Natural killer cell (primary cell): ENCODE results near the gene VSX1. TPM values are rescaled to one million over a fixed set of nuclear protein-coding genes. Genes with fewer than 3 reads are reported as not detected.

ENCODE experiments used
- ATAC-seq, 3 donors: fragments of 150-1000 bp in 2 of 3; fragments of 200-7000 bp in 1 of 3; cut with Tn5 transposase; 1 replicate in 1 of 3; 2 replicates in 2 of 3; pipeline ENCODE4 v1.10.0; 2021; ENCODE audit warnings: mild to moderate bottlenecking in 2 of 3, moderate library complexity in 2 of 3
- DNase-seq, 2 donors: peaks; one replicate each; pipeline versions ENCODE4 v3.0.0 to v3.0.0-alpha.2; 2013 to 2021; ENCODE audit warnings: mixed read lengths in 1 of 2
- H3K27ac ChIP-seq: one replicate; pipeline ENCODE4 v1.5.1; 2013; ENCODE audit warnings: mild to moderate bottlenecking, low read length
- H3K27me3 ChIP-seq: one replicate; pipeline ENCODE4 v1.6.1; 2013; ENCODE audit warnings: low read length; ENCODE audit not compliant: control insufficient read depth, insufficient read depth
- H3K36me3 ChIP-seq: one replicate; pipeline ENCODE4 v1.6.1; 2013; ENCODE audit warnings: low read length; ENCODE audit not compliant: control insufficient read depth, insufficient read depth
- H3K4me1 ChIP-seq: one replicate; pipeline ENCODE4 v1.6.1; 2013; ENCODE audit warnings: low read length; ENCODE audit not compliant: control insufficient read depth, insufficient read depth
- H3K4me3 ChIP-seq: one replicate; pipeline ENCODE4 v1.5.1; 2013; ENCODE audit warnings: low read length
- H3K9me3 ChIP-seq: one replicate; pipeline ENCODE4 v1.6.1; 2013; ENCODE audit warnings: low read length; ENCODE audit not compliant: control insufficient read depth, insufficient read depth
- H3K27ac Mint-ChIP-seq, 2 donors: one replicate each; pipeline ENCODE4 v1.8.0; 2022; ENCODE audit warnings: mild to moderate bottlenecking in 2 of 2, mixed read lengths in 2 of 2, moderate library complexity in 1 of 2
- H3K27me3 Mint-ChIP-seq, 2 donors: one replicate each; pipeline ENCODE4 v1.8.0; 2022; ENCODE audit warnings: low read depth in 2 of 2, mixed read lengths in 2 of 2
- H3K36me3 Mint-ChIP-seq: one replicate; pipeline ENCODE4 v1.8.0; 2022; ENCODE audit warnings: mixed read lengths
- H3K4me1 Mint-ChIP-seq, 2 donors: one replicate each; pipeline ENCODE4 v1.8.0; 2022; ENCODE audit warnings: mixed read lengths in 2 of 2
- H3K4me3 Mint-ChIP-seq: one replicate; pipeline ENCODE4 v1.8.0; 2022; ENCODE audit warnings: mild to moderate bottlenecking, moderate library complexity, mixed read lengths
- H3K9me3 Mint-ChIP-seq, 2 donors: one replicate each; pipeline ENCODE4 v1.8.0; 2022; ENCODE audit warnings: mixed read lengths in 2 of 2
- CTCF ChIP-seq: fragments of 200-600 bp; IDR thresholded peaks from one replicate; pipeline ENCODE4 v1.8.0; 2022; ENCODE audit warnings: antibody characterized with exemption
- WGBS: methylation state at CpG from one replicate; pipeline ENCODE4 v1.1.7; 2013; ENCODE audit warnings: missing lambda C conversion rate; ENCODE audit not compliant: insufficient coverage; 5-methylcytosine and 5-hydroxymethylcytosine counted together
- intact Hi-C: fragments of 100-400 bp; cut with micrococcal nuclease; formaldehyde crosslinking; loops from one replicate; pipeline ENCODE4 v1.14.2; 2022
- total RNA-seq, 4 donors: library from RNA; stranded (reverse); fragments of 120-200 nt in 1 of 4; gene quantifications; one replicate each; pipeline versions ENCODE4 v1.2.3 to v1.2.4, GENCODE V29; 2013 to 2022

Gene VSX1
- total RNA-seq, 3 donors from 2014 or later (not counting 1 experiment from before 2014, with no cell fraction given): not detected

GRCh38 chr20:25065072-25065624, 16.8 kb downstream of the VSX1 start:
- H3K27ac Mint-ChIP-seq: no peak overlapping the region
- intact Hi-C loops: loop anchor here (1.0 to 5.0 kb wide), 2 partner anchors 70 to 1128 kb away; no protein-coding TSS in a partner anchor
- Histone ChIP-seq H3K9me3 (no peaks in the 10 kb centered on the region), H3K27ac (no peak overlapping the region), H3K4me3 (no peak overlapping the region), H3K27me3 (no peaks in the 10 kb centered on the region), H3K36me3 (no peaks in the 10 kb centered on the region), H3K4me1 (peaks cover 7% of the 10 kb centered on the region)
- no peaks in the 10 kb centered on the region for H3K36me3 Mint-ChIP-seq
- 73% methylated on average over 9 of the region's 9 CpGs for WGBS
- no peak for TF ChIP-seq CTCF
- H3K4me1 Mint-ChIP-seq: peaks cover 7 to 11% of the 10 kb centered on the region in 2 donors
- no peak overlapping the region for H3K4me3 Mint-ChIP-seq
- peaks cover 14 to 20% of the 10 kb centered on the region in 2 donors for H3K27me3 Mint-ChIP-seq
- no peak for ATAC-seq
- no peak for DNase-seq
- no peaks in the 10 kb centered on the region for H3K9me3 Mint-ChIP-seq

GRCh38 chr20:25064561-25065071, 17.3 kb downstream of the VSX1 start:
- no peaks in the 10 kb centered on the region for H3K36me3 ChIP-seq
- Mint-ChIP-seq H3K4me3 (no peak overlapping the region), H3K9me3 (no peaks in the 10 kb centered on the region), H3K4me1 (peaks cover 7 to 11% of the 10 kb centered on the region in 2 donors), H3K36me3 (no peaks in the 10 kb centered on the region), H3K27me3 (peaks cover 14 to 17% of the 10 kb centered on the region in 2 donors), H3K27ac (no peak overlapping the region)
- H3K4me3 ChIP-seq: no peak overlapping the region
- peaks cover 9% of the 10 kb centered on the region for H3K4me1 ChIP-seq
- TF ChIP-seq CTCF: no peak
- ATAC-seq (no peak), DNase-seq (no peak)
- no peaks in the 10 kb centered on the region for H3K27me3 ChIP-seq
- H3K27ac ChIP-seq: no peak overlapping the region
- intact Hi-C loops: loop anchor here (1.0 to 5.0 kb wide), 2 partner anchors 69 to 1127 kb away; no protein-coding TSS in a partner anchor
- 95% methylated on average over 4 of the region's 4 CpGs for WGBS
- H3K9me3 ChIP-seq: no peaks in the 10 kb centered on the region

- H3K27me3 Mint-ChIP-seq: peaks cover 13 to 14% of the 10 kb centered on the region in 2 donors
- no peak overlapping the region for H3K4me3 Mint-ChIP-seq
- DNase-seq (no peak), ATAC-seq (no peak)
- H3K4me1 Mint-ChIP-seq: peaks cover 10 to 11% of the 10 kb centered on the region in 2 donors
- intact Hi-C loops: no loop called here
- Histone ChIP-seq H3K27me3 (no peaks in the 10 kb centered on the region), H3K4me1 (peaks cover 15% of the 10 kb centered on the region), H3K27ac (no peak overlapping the region), H3K36me3 (no peaks in the 10 kb centered on the region), H3K4me3 (no peak overlapping the region), H3K9me3 (no peaks in the 10 kb centered on the region)
- 95% methylated on average over 2 of the region's 2 CpGs for WGBS
- TF ChIP-seq CTCF: no peak
- no peaks in the 10 kb centered on the region for H3K36me3 Mint-ChIP-seq
- no peaks in the 10 kb centered on the region for H3K9me3 Mint-ChIP-seq
- H3K27ac Mint-ChIP-seq: no peak overlapping the region
Observed at GRCh38 chr20:25063981-25064380, 18.0 kb downstream of the VSX1 start.

- TF ChIP-seq CTCF: no peak
- H3K4me3 ChIP-seq: no peak overlapping the region
- Mint-ChIP-seq H3K27ac (no peak overlapping the region), H3K27me3 (peaks cover 11 to 14% of the 10 kb centered on the region in 2 donors), H3K4me1 (peaks cover 11 to 12% of the 10 kb centered on the region in 2 donors), H3K36me3 (no peaks in the 10 kb centered on the region), H3K4me3 (no peak overlapping the region), H3K9me3 (no peaks in the 10 kb centered on the region)
- 91% methylated on average over 11 of the region's 11 CpGs for WGBS
- DNase-seq (no peak), ATAC-seq (no peak)
- H3K36me3 ChIP-seq: no peaks in the 10 kb centered on the region
- H3K27ac ChIP-seq: no peak overlapping the region
- no peaks in the 10 kb centered on the region for H3K9me3 ChIP-seq
- no peaks in the 10 kb centered on the region for H3K27me3 ChIP-seq
- H3K4me1 ChIP-seq: peaks cover 19% of the 10 kb centered on the region
- intact Hi-C loops: no loop called here
Observed at GRCh38 chr20:25063546-25063945, 18.4 kb downstream of the VSX1 start.
